ACC112 (cell line): Measurements from ENCODE around the gene DDX28.

Source experiments
- H2AFZ ChIP-seq: fragments of 200-600 bp; sonication (generic); one replicate; pipeline ENCODE4 v1.6.0; 2017; ENCODE audit warnings: antibody characterized with exemption, low read length; ENCODE audit not compliant: unreplicated experiment
- H3K27ac ChIP-seq: fragments of 200-600 bp; sonication (generic); 2 replicates; pipeline ENCODE4 v1.5.1; 2014; ENCODE audit warnings: low read depth, mild to moderate bottlenecking, antibody characterized with exemption, low read length, moderate library complexity
- H3K27me3 ChIP-seq: fragments of 200-600 bp; sonication (generic); 2 replicates; pipeline ENCODE4 v1.6.1; 2014; ENCODE audit warnings: mild to moderate bottlenecking, antibody characterized with exemption, low read length, moderate library complexity, mixed read lengths; ENCODE audit not compliant: insufficient read depth
- H3K36me3 ChIP-seq: fragments of 200-600 bp; sonication (generic); 2 replicates; pipeline ENCODE4 v1.6.1; 2016; ENCODE audit warnings: mild to moderate bottlenecking, antibody characterized with exemption, low read length, moderate library complexity, mixed read lengths; ENCODE audit not compliant: insufficient read depth
- H3K4me1 ChIP-seq: fragments of 200-600 bp; sonication (generic); one replicate; pipeline ENCODE4 v1.6.1; 2016; ENCODE audit warnings: low read length, mixed read lengths; ENCODE audit not compliant: insufficient read depth, unreplicated experiment, control insufficient read depth
- H3K4me3 ChIP-seq: fragments of 200-600 bp; sonication (generic); 2 replicates; pipeline ENCODE4 v1.5.1; 2014; ENCODE audit warnings: mild to moderate bottlenecking, low read depth, low read length
- H3K79me2 ChIP-seq: fragments of 200-600 bp; sonication (generic); one replicate; pipeline ENCODE4 v1.6.0; 2016; ENCODE audit warnings: low read length; ENCODE audit not compliant: control insufficient read depth, unreplicated experiment, insufficient read depth

DDX28 gene, protein sequence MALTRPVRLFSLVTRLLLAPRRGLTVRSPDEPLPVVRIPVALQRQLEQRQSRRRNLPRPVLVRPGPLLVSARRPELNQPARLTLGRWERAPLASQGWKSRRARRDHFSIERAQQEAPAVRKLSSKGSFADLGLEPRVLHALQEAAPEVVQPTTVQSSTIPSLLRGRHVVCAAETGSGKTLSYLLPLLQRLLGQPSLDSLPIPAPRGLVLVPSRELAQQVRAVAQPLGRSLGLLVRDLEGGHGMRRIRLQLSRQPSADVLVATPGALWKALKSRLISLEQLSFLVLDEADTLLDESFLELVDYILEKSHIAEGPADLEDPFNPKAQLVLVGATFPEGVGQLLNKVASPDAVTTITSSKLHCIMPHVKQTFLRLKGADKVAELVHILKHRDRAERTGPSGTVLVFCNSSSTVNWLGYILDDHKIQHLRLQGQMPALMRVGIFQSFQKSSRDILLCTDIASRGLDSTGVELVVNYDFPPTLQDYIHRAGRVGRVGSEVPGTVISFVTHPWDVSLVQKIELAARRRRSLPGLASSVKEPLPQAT

DNA sequence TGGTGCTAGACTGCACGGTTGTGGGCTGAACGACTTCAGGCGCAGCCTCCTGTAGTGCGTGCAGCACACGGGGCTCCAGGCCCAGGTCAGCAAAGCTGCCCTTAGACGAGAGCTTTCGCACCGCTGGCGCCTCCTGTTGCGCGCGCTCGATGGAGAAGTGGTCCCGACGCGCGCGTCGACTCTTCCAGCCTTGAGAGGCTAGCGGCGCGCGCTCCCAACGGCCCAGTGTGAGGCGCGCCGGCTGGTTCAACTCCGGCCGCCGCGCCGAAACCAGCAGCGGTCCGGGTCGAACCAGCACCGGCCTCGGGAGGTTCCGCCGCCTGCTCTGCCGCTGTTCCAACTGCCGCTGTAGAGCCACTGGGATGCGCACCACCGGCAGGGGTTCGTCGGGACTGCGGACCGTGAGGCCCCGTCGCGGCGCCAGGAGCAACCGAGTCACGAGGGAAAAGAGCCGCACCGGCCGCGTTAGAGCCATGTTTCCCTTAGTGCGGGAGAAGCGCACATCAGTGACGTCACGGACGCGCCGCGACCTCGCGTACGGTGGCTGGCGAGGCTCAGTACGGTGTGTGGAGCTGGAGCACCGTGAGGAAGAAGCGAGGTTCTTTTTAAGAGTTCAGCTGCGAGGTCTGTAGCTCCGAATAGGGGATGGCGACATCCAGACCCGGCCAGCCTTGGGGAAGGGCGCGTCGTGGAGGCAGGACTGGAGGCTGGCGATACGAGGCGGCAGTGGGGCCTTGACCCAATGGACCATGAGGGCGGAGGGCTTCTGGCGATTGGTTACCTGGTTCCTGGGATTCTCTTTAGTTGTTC is at the start of gene DDX28, which contains the start of gene DUS2:
Gene DDX28 (minus strand): TSS at position 505 of the 810 bp plus-strand sequence. CDS start 30 bp downstream, at position 475.
Gene DUS2 (plus strand): TSS at position 557 of the 810 bp plus-strand sequence. CDS start 14,740 bp downstream, outside the sequence.
- no peaks in the 10 kb centered on the region for H3K27me3 ChIP-seq
- H3K79me2 ChIP-seq: peaks cover 36% of the 10 kb centered on the region
- H3K4me3 ChIP-seq: peak within 1 kb of the TSS; percentile 88
- H3K4me1 ChIP-seq: peaks cover 18% of the 10 kb centered on the region
- H3K36me3 ChIP-seq: peaks cover 5% of the 10 kb centered on the region; the same call in 1 of the 2 replicates
- peak within 1 kb of the TSS; percentile 75 for H3K27ac ChIP-seq
- peak within 1 kb of the TSS; percentile 65 for H2AFZ ChIP-seq

DNA sequence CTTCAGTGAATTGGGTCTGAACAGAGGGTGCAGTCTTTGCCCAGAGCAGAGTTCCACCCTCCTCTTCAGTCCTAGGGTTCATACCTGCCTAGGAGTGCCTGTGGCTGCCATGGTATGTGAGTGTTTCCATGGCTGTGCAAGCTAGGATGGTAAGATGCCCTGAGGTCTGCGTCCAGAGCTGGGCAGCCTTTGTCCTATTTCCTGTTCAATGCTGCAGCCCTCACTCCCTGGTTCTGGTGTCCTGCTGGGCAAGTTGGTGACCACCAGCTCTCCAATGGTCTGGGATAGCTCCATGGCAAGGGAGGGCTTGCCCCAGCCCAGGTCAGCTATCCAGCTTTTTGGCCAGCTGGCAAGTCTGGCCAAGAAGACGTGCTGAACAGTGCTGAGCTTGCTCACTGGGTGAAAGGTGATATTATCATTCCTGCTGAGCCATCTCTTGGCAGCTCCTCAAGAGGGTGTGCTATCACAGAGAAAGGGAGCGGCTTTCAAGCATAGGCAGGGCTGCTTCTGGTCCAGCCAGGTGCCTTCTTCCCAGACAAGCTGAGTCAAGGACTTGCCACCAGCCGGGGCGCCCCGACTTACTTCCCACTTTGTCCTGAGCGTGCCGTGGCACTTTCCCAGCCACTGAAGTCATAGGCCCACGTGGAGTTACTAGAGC is 49.1 kb upstream of the DDX28 start:
- H2AFZ ChIP-seq: no peak overlapping the region
- H3K79me2 ChIP-seq: no peaks in the 10 kb centered on the region
- no peaks in the 10 kb centered on the region for H3K27me3 ChIP-seq
- H3K36me3 ChIP-seq: peaks cover 14% of the 10 kb centered on the region; the same call in 1 of the 2 replicates
- H3K27ac ChIP-seq: no peak overlapping the region
- H3K4me3 ChIP-seq: no peak overlapping the region
- peaks cover 16% of the 10 kb centered on the region for H3K4me1 ChIP-seq

DNA sequence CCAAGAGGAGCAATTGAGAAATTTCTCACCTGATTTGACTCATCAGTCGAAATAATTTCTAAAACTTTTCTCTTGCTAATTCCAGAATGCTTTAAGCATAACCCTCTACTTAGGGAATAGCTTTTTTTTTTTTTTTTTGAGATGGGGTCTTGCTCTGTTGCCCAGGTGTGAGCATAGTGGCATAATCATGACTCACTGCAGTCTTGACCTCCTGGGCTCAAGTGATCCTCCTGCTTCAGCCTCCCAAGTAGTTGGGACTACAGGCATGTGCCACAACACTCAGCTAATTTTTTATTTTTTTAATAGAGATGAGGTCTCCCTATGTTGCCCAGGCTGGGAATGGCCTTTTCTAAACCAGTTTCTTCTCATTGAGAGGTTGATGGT is 48.5 kb upstream of the DDX28 start:
- H2AFZ ChIP-seq: no peak overlapping the region
- no peaks in the 10 kb centered on the region for H3K27me3 ChIP-seq
- no peaks in the 10 kb centered on the region for H3K79me2 ChIP-seq
- no peak overlapping the region for H3K27ac ChIP-seq
- peaks cover 14% of the 10 kb centered on the region; the same call in 1 of the 2 replicates for H3K36me3 ChIP-seq
- peaks cover 18% of the 10 kb centered on the region for H3K4me1 ChIP-seq
- no peak overlapping the region for H3K4me3 ChIP-seq

DNA sequence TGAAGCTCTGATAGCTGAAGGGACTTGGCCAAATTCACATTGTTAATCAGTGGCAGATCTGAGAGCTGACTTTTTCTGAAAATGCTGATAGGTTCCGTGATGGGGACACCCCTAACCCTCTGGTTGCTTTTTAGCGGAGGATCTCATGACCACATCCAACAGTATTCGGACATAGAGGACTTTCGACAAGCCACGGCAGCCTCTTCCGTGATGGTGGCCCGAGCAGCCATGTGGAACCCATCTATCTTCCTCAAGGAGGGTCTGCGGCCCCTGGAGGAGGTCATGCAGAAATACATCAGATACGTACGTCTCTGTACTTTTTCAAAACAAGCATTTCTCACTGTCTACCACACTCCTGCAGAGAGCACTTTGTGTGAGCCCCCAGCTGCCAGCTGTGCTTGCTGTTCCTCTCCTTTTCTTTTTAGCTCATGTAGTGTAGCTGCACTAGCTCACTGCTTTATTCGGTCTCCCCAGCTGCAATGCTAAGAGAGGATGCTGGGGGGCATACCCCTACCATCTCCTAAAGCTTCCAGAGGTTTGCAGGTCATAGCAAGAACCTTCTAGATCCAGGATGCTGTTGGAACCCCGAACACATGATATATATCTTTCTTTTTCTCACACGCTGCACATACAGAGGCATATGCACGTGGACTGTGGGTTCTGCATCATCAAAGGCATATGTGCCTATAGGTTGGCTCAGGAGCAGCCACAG is 47.9 kb upstream of the DDX28 start:
- no peak overlapping the region for H3K27ac ChIP-seq
- H3K79me2 ChIP-seq: no peaks in the 10 kb centered on the region
- no peaks in the 10 kb centered on the region for H3K27me3 ChIP-seq
- H3K4me3 ChIP-seq: no peak overlapping the region
- peaks cover 14% of the 10 kb centered on the region; the same call in 1 of the 2 replicates for H3K36me3 ChIP-seq
- H3K4me1 ChIP-seq: peaks cover 23% of the 10 kb centered on the region
- no peak overlapping the region for H2AFZ ChIP-seq

DNA sequence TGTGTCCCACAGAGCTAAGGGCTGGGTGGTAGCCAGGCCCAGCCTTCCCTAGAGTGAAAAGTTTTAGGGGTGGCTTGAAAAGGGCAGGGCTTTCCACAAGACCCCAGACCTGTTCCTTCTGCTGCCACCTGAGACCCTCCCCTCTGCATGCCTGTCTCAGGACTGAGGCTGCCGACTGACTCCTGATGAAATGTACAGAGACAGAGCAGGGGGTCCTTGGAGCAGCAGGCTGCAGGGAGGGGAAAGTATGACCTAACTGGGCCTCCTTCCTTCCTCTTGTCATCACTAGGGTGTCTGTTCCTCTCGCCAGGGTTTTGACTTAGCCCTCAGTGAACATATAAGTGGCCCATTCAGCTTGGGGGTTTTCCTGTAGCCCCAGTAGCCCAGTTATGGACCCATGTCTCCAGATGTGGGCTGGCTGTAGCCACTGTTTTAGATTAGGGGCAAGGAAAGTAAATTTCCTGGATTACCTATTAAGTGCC is 47.3 kb upstream of the DDX28 start:
- Histone ChIP-seq H3K27me3 (no peaks in the 10 kb centered on the region), H3K4me1 (peaks cover 30% of the 10 kb centered on the region), H3K4me3 (no peak overlapping the region), H3K27ac (no peak overlapping the region), H3K36me3 (peaks cover 14% of the 10 kb centered on the region; the same call in 1 of the 2 replicates), H2AFZ (no peak overlapping the region), H3K79me2 (no peaks in the 10 kb centered on the region)

DNA sequence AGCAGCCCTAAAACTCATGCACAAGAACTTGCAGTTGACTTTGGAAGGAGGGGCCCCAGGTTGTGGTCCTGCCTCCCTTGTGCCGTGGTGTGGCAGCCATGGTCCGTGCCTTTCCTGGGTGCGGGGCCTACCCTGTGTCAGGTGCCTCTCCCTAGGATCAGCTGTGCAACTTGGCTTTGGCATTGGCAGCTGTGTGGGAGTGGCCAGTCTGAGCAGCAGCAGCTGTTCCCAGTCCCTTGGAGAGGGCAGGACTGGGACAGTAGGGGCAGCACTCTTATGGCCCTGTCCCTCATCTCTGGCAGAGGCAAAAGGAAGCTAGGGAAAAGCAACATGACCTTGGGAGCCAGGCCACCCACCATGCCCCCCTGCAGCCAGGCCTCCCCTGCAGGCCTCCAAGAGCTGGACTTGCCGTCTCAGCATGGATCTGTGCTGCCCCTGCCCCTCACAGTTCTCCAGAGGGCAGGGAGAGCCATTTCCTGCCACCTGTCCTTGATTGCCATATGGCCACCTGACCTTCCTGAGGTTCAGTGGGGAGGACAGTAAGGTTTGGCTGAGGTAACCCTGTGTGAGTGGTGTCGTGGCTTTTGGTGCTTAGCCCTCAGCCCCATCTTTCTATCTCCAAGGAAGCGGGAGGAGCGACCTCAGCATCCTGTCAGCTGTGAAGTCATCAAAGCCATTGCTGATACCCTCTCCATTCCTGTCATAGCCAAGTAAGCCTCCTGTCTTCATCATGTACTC is 46.6 kb upstream of the DDX28 start:
- Histone ChIP-seq H3K27ac (no peak overlapping the region), H3K4me1 (peaks cover 36% of the 10 kb centered on the region), H3K4me3 (no peak overlapping the region), H3K79me2 (no peaks in the 10 kb centered on the region), H3K27me3 (no peaks in the 10 kb centered on the region), H3K36me3 (peaks cover 13% of the 10 kb centered on the region; the same call in 1 of the 2 replicates), H2AFZ (no peak overlapping the region)

DNA sequence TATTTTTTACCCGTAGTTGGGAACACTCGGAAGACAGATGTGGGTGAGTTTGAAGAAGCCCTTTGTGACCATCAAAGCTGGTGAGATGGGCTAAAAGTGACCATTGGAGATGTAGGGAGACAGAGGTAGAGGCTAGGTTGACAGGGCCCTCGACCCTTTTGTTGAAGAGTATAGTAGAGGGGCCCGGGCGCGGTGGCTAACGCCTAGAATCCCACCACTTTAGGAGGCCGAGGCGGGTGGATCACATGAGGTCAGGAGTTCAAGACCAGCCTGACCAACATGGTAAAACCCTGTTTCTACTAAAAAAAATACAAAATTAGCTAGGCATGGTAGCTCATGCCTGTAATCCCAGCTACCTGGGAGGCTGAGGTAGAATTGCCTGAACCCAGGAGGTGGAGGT is 45.9 kb upstream of the DDX28 start:
- peaks cover 44% of the 10 kb centered on the region for H3K4me1 ChIP-seq
- H2AFZ ChIP-seq: no peak overlapping the region
- no peaks in the 10 kb centered on the region for H3K79me2 ChIP-seq
- H3K4me3 ChIP-seq: no peak overlapping the region
- H3K27me3 ChIP-seq: no peaks in the 10 kb centered on the region
- peaks cover 9% of the 10 kb centered on the region; the same call in 1 of the 2 replicates for H3K36me3 ChIP-seq
- no peak overlapping the region for H3K27ac ChIP-seq

DNA sequence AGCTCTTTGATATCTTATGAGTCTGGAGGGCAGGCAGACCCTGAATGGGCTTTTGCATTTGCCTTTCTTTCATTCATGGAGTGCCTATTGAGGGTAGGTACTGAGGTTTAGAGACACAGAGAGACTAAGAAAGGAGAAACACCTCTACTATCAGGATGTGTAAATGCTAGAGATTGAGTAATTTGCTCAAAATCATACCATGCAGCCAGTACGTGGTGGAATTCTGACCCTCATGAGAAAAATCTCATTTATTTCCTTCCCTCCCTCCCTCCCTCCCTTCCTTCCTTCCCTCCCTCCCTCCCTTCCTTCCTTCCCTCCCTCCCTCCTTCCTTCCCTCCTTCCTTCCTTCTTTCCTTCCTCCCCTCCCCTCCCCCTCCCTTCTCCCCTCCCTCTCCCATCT is 43.7 kb upstream of the DDX28 start:
- Histone ChIP-seq H3K36me3 (peaks cover 9% of the 10 kb centered on the region; the same call in 1 of the 2 replicates), H3K27ac (no peak overlapping the region), H3K27me3 (no peaks in the 10 kb centered on the region), H3K4me1 (peaks cover 36% of the 10 kb centered on the region), H2AFZ (no peak overlapping the region), H3K79me2 (no peaks in the 10 kb centered on the region), H3K4me3 (no peak overlapping the region)

DNA sequence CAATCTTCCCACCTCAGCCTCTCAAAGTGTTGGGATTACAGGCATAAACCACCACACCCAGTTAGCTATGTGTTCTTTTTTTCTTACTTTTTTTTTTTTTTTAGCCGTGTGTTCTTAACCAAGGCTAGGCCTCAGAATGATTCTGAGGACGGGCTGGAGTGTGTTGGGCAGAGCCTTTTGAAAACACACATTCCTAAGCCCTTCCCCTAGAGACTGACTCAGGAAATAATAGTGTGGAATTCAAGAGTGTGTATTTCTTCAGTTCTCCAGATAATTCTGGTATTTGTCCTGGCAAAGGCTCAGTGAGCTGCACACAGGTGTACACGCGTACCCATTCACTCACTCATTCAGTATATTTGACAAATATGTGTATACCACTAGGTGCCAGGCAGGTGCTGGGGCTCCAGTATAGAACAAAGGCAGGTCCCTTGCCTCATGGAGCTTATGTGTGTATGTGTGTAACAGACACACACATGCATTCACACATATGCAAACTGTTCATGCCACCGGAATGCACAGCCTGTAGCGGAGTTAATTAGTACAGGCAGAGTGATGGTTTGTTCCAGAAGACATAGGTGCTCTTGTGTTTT is 42.8 kb upstream of the DDX28 start:
- H3K27me3 ChIP-seq: no peaks in the 10 kb centered on the region
- H3K27ac ChIP-seq: peak overlapping the region; percentile 94
- no peaks in the 10 kb centered on the region for H3K79me2 ChIP-seq
- H2AFZ ChIP-seq: no peak overlapping the region
- 0 out of 2 replicates have a peak overlapping the region, but pooled peaks have one; percentile 35 for H3K4me3 ChIP-seq
- peaks cover 4% of the 10 kb centered on the region; the same call in 1 of the 2 replicates for H3K36me3 ChIP-seq
- H3K4me1 ChIP-seq: peaks cover 35% of the 10 kb centered on the region
